HEK293 (cell line): ENCODE results near the gene KLF13.
A peak's percentile ranks its signal among the peaks of the same experiment; 100 is the strongest.

Experiments used
- CTCF ChIA-PET: fragments of 350-600 bp; formaldehyde crosslinking; extraction: SDS; loops from one replicate; lab custom pipeline; 2021; ENCODE audit warnings: antibody characterized with exemption; lab: Yijun Ruan, JAX
- POLR2A ChIA-PET: fragments of 300-600 bp; formaldehyde crosslinking; extraction: SDS; loops from one replicate; lab custom pipeline; 2020; ENCODE audit warnings: antibody characterized with exemption, inconsistent platforms; lab: Yijun Ruan, JAX
- H3K27ac ChIP-seq: fragments of 200-500 bp; sonication (Bioruptor generic); 2 replicates; pipeline ENCODE4 v1.5.1; 2014; ENCODE audit warnings: low read depth, low read length, control low read depth, inconsistent platforms; ENCODE audit errors: extremely low read depth
- H3K36me3 ChIP-seq, 2 experiments: fragments of 200-500 bp in 1 of 2; sonication (Bioruptor generic) in 1 of 2; 1 replicate in 1 of 2; 2 replicates in 1 of 2; pipeline ENCODE4 v1.5.1; 2014 to 2017; ENCODE audit warnings: inconsistent platforms in 2 of 2, low read length in 2 of 2; ENCODE audit not compliant: control insufficient read depth in 2 of 2, insufficient read depth in 1 of 2
- H3K4me1 ChIP-seq: fragments of 200-500 bp; sonication (Bioruptor generic); 2 replicates; pipeline ENCODE4 v1.5.1; 2014; ENCODE audit warnings: mild to moderate bottlenecking, low read length, inconsistent platforms; ENCODE audit not compliant: control insufficient read depth, insufficient read depth
- H3K4me3 ChIP-seq: 2 replicates; pipeline ENCODE4 v1.5.1; 2011; ENCODE audit warnings: low read depth, mild to moderate bottlenecking, control low read depth, low read length, moderate library complexity
- H3K9me3 ChIP-seq: fragments of 200-500 bp; sonication (Bioruptor generic); 2 replicates; pipeline ENCODE4 v1.5.1; 2014; ENCODE audit warnings: low read depth, low read length, inconsistent platforms; ENCODE audit not compliant: control insufficient read depth, insufficient read depth
- ATF2 ChIP-seq: fragments of 450-650 bp; formaldehyde crosslinking; IDR thresholded peaks from 2 replicates; pipeline ENCODE4 v1.5.1; 2016; ENCODE audit warnings: missing biosample characterization, missing genetic modification characterization, low read depth
- FEZF1 ChIP-seq: fragments of 450-650 bp; formaldehyde crosslinking; IDR thresholded peaks from 2 replicates; pipeline ENCODE4 v1.5.1; 2016; ENCODE audit warnings: missing biosample characterization, missing genetic modification characterization
- KLF1 ChIP-seq: fragments of 450-650 bp; formaldehyde crosslinking; IDR thresholded peaks from 2 replicates; pipeline ENCODE4 v1.5.1; 2016; ENCODE audit warnings: missing biosample characterization, missing genetic modification characterization
- MEIS1 ChIP-seq: sonication (generic); formaldehyde crosslinking; IDR thresholded peaks from 2 replicates; pipeline ENCODE4 v1.8.1; 2022; ENCODE audit warnings: missing genetic modification reagents, mild to moderate bottlenecking, borderline replicate concordance
- MYNN ChIP-seq: fragments of 450-650 bp; formaldehyde crosslinking; IDR thresholded peaks from 2 replicates; pipeline ENCODE4 v1.5.1; 2016; ENCODE audit warnings: missing biosample characterization, missing genetic modification characterization, borderline replicate concordance
- MZF1 ChIP-seq: fragments of 450-650 bp; formaldehyde crosslinking; IDR thresholded peaks from 2 replicates; pipeline ENCODE4 v1.5.1; 2017; ENCODE audit warnings: missing biosample characterization, missing genetic modification characterization, borderline replicate concordance
- OSR2 ChIP-seq: fragments of 450-650 bp; formaldehyde crosslinking; IDR thresholded peaks from 2 replicates; pipeline ENCODE4 v1.5.1; 2016; ENCODE audit warnings: missing biosample characterization, missing genetic modification characterization
- OVOL3 ChIP-seq: fragments of 450-650 bp; formaldehyde crosslinking; IDR thresholded peaks from 2 replicates; pipeline ENCODE4 v1.5.1; 2016; ENCODE audit warnings: missing biosample characterization, missing genetic modification characterization
- REPIN1 ChIP-seq: fragments of 450-650 bp; formaldehyde crosslinking; IDR thresholded peaks from 2 replicates; pipeline ENCODE4 v1.5.1; 2017; ENCODE audit warnings: missing biosample characterization, missing genetic modification characterization, low read depth
- SCRT1 ChIP-seq: fragments of 450-650 bp; formaldehyde crosslinking; IDR thresholded peaks from 2 replicates; pipeline ENCODE4 v1.5.1; 2016; ENCODE audit warnings: missing biosample characterization, missing genetic modification characterization, borderline replicate concordance
- ZBTB21 ChIP-seq: fragments of 450-650 bp; formaldehyde crosslinking; IDR thresholded peaks from 2 replicates; pipeline ENCODE4 v1.5.1; 2017; ENCODE audit warnings: missing biosample characterization, missing genetic modification characterization
- ZBTB26 ChIP-seq: fragments of 450-650 bp; formaldehyde crosslinking; optimal IDR thresholded peaks from 2 replicates; pipeline ENCODE3; 2016; ENCODE audit warnings: missing biosample characterization, mild to moderate bottlenecking, missing genetic modification characterization
- ZBTB49 ChIP-seq: fragments of 450-650 bp; formaldehyde crosslinking; IDR thresholded peaks from 2 replicates; pipeline ENCODE4 v1.5.1; 2016; ENCODE audit warnings: missing biosample characterization, missing genetic modification characterization, low read depth
- ZBTB7A ChIP-seq: fragments of 450-650 bp; formaldehyde crosslinking; IDR thresholded peaks from 2 replicates; pipeline ENCODE4 v1.5.1; 2016; ENCODE audit warnings: low read depth, missing biosample characterization, missing genetic modification characterization
- ZFP3 ChIP-seq: fragments of 450-650 bp; formaldehyde crosslinking; IDR thresholded peaks from 2 replicates; pipeline ENCODE4 v1.5.1; 2016; ENCODE audit warnings: low read depth, missing biosample characterization, missing genetic modification characterization
- ZFP37 ChIP-seq: fragments of 450-650 bp; formaldehyde crosslinking; IDR thresholded peaks from 2 replicates; pipeline ENCODE4 v1.5.1; 2016; ENCODE audit warnings: missing biosample characterization, missing genetic modification characterization
- ZIC2 ChIP-seq: fragments of 450-650 bp; formaldehyde crosslinking; IDR thresholded peaks from 2 replicates; pipeline ENCODE4 v1.5.1; 2016; ENCODE audit warnings: missing biosample characterization, missing genetic modification characterization
- ZNF2 ChIP-seq: fragments of 450-650 bp; formaldehyde crosslinking; IDR thresholded peaks from 2 replicates; pipeline ENCODE4 v1.5.1; 2016; ENCODE audit warnings: missing biosample characterization, missing genetic modification characterization
- ZNF223 ChIP-seq: fragments of 450-650 bp; formaldehyde crosslinking; IDR thresholded peaks from 2 replicates; pipeline ENCODE4 v1.5.1; 2016; ENCODE audit warnings: missing biosample characterization, missing genetic modification characterization
- ZNF341 ChIP-seq: fragments of 450-650 bp; formaldehyde crosslinking; IDR thresholded peaks from 2 replicates; pipeline ENCODE4; 2016; ENCODE audit warnings: low read depth, missing biosample characterization, missing genetic modification characterization
- ZNF37A ChIP-seq: fragments of 450-650 bp; IDR thresholded peaks from 2 replicates; pipeline ENCODE4 v1.5.1; 2018; ENCODE audit warnings: missing biosample characterization, missing genetic modification characterization
- ZNF404 ChIP-seq: fragments of 450-650 bp; formaldehyde crosslinking; IDR thresholded peaks from 2 replicates; pipeline ENCODE4 v1.5.1; 2017; ENCODE audit warnings: missing biosample characterization, missing genetic modification characterization
- ZNF544 ChIP-seq: fragments of 450-650 bp; formaldehyde crosslinking; IDR thresholded peaks from 2 replicates; pipeline ENCODE4 v1.5.0; 2017; ENCODE audit warnings: missing biosample characterization, missing genetic modification characterization
- ZNF549 ChIP-seq: fragments of 450-650 bp; IDR thresholded peaks from 2 replicates; pipeline ENCODE4 v1.5.1; 2018; ENCODE audit warnings: missing biosample characterization, missing genetic modification characterization, mild to moderate bottlenecking, inconsistent platforms, moderate library complexity
- ZNF776 ChIP-seq: fragments of 450-650 bp; formaldehyde crosslinking; IDR thresholded peaks from 2 replicates; pipeline ENCODE4 v1.5.0; 2017; ENCODE audit warnings: missing biosample characterization, missing genetic modification characterization, borderline replicate concordance
- ZSCAN23 ChIP-seq: fragments of 450-650 bp; formaldehyde crosslinking; IDR thresholded peaks from 2 replicates; pipeline ENCODE4 v1.5.1; 2016; ENCODE audit warnings: missing biosample characterization, missing genetic modification characterization
- TF ChIP-seq, protein P1 (sequence below): fragments of 450-650 bp; formaldehyde crosslinking; IDR thresholded peaks from 2 replicates; pipeline ENCODE4 v1.5.1; 2016; ENCODE audit warnings: missing biosample characterization, missing genetic modification characterization

Gene KLF13

DNA sequence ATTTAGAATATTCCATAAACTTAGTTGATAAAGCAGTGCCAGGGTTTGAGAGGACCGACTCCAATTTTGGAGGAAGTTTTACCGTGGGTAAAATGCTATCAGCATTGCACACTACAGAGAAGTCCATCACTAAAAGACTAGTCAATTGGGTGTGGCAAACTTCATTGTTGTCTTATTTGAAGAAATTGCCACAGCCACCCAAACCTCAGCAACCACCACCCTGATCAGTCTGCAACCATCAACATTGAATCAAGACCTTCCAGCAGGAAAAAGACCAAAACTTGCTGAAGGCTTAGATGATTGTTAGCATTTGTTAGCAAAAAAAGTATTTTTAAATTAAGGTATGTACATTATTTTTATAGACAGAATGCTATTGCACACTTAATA lies 60.5 kb downstream of the KLF13 start:
- H3K27ac ChIP-seq: no peak overlapping the region
- POLR2A ChIA-PET: no interaction called here

GRCh38 chr15:31387479-31388118 lies 61.0 kb downstream of the KLF13 start:
- ChIA-PET POLR2A (no interaction called here), CTCF (no interaction called here)
- no peak overlapping the region for H3K4me3 ChIP-seq
- no peaks in the 10 kb centered on the region for H3K4me1 ChIP-seq
- TF ChIP-seq ZNF223 (tag by site-specific recombination) (no peak), ZNF341 (no peak), ZNF404 (tag by site-specific recombination) (no peak), SCRT1 (tag by site-specific recombination) (no peak), ZNF2 (tag by site-specific recombination) (no peak), MEIS1 (CRISPR knock-in tag) (no peak), ZIC2 (tag by site-specific recombination) (peak; percentile 7; the same call in 1 of the 2 replicates)
- TF ChIP-seq, protein P1, sequence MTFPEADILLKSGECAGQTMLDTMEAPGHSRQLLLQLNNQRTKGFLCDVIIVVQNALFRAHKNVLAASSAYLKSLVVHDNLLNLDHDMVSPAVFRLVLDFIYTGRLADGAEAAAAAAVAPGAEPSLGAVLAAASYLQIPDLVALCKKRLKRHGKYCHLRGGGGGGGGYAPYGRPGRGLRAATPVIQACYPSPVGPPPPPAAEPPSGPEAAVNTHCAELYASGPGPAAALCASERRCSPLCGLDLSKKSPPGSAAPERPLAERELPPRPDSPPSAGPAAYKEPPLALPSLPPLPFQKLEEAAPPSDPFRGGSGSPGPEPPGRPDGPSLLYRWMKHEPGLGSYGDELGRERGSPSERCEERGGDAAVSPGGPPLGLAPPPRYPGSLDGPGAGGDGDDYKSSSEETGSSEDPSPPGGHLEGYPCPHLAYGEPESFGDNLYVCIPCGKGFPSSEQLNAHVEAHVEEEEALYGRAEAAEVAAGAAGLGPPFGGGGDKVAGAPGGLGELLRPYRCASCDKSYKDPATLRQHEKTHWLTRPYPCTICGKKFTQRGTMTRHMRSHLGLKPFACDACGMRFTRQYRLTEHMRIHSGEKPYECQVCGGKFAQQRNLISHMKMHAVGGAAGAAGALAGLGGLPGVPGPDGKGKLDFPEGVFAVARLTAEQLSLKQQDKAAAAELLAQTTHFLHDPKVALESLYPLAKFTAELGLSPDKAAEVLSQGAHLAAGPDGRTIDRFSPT (tag by site-specific recombination): no peak
- TF ChIP-seq, all 188 proteins: peak for 1
- Histone ChIP-seq H3K9me3 (no peaks in the 10 kb centered on the region), H3K27ac (no peak overlapping the region), H3K36me3 (no peaks in the 10 kb centered on the region)

More for the DNA sequence above, 60.5 kb downstream of the KLF13 start:
- H3K9me3 ChIP-seq: no peaks in the 10 kb centered on the region
- CTCF ChIA-PET: no interaction called here
- TF ChIP-seq MYNN (tag by site-specific recombination) (no peak), ZBTB49 (tag by site-specific recombination) (no peak), KLF1 (tag by site-specific recombination) (no peak), ZFP3 (tag by site-specific recombination) (no peak), FEZF1 (no peak), ZNF776 (no peak), ZNF37A (tag by site-specific recombination) (no peak), ZBTB26 (tag by site-specific recombination) (no peak)
- H3K4me3 ChIP-seq: no peak overlapping the region
- no peaks in the 10 kb centered on the region for H3K4me1 ChIP-seq
- no peaks in the 10 kb centered on the region for H3K36me3 ChIP-seq

DNA sequence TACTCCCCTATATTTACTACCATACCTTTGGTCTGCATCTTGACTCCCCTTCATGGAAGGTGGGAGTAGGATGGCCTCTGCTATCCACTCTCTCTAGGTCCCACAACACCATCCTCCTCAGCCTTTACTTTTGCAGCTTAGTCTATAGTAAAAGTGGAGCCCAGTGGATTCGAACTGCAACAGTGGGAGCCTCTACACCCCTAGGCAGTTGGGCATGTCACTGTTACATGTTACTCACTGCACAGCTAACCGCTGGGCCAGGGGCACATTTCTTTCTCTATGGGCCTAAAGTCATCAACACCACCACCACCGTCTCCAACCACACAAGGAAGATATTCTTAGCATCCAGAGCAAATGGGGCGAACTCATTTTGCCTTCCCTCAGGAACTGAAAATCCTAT lies 62.9 kb downstream of the KLF13 start:
- ChIA-PET POLR2A (no interaction called here), CTCF (no interaction called here)
- no peaks in the 10 kb centered on the region for H3K9me3 ChIP-seq
- no peaks in the 10 kb centered on the region for H3K36me3 ChIP-seq
- H3K4me3 ChIP-seq: no peak overlapping the region
- no peak overlapping the region for H3K27ac ChIP-seq
- no peaks in the 10 kb centered on the region for H3K4me1 ChIP-seq
- no peak for TF ChIP-seq ATF2 (tag by site-specific recombination)
- TF ChIP-seq ZSCAN23: no peak
- TF ChIP-seq MZF1 (tag by site-specific recombination): no peak
- TF ChIP-seq REPIN1: no peak
- TF ChIP-seq OVOL3: no peak
- no peak for TF ChIP-seq ZBTB7A (tag by site-specific recombination)
- no peak for TF ChIP-seq ZNF549 (tag by site-specific recombination)
- no peak for TF ChIP-seq ZBTB21 (tag by site-specific recombination)
- no peak for TF ChIP-seq OSR2
- TF ChIP-seq ZFP37 (tag by site-specific recombination): no peak
- TF ChIP-seq ZNF544: no peak
